Esophagus squamous epithelium (tissue), 5 donors: ENCODE data around the gene SLCO2B1. TPM values are rescaled to one million over a fixed set of nuclear protein-coding genes. Genes with fewer than 3 reads are reported as not detected.

Experiments used
- DNase-seq: peaks from one replicate; lab custom pipeline; 2025; lab: John Stamatoyannopoulos, UW
- H3K27ac ChIP-seq, 4 donors: fragments of 200-600 bp; sonication (generic); one replicate each; pipeline ENCODE4 v1.5.1; 2016 to 2019; ENCODE audit warnings: mild to moderate bottlenecking in 1 of 4
- H3K27me3 ChIP-seq, 4 donors: fragments of 200-600 bp; sonication (generic); 1 replicate in 3 of 4; 2 replicates in 1 of 4; pipeline versions ENCODE4 v1.5.1 to v1.6.0; 2017 to 2021; ENCODE audit warnings: antibody characterized with exemption in 1 of 4
- H3K36me3 ChIP-seq, 3 donors: fragments of 200-600 bp; sonication (generic); one replicate each; pipeline ENCODE4 v1.5.1; 2016 to 2019
- H3K4me1 ChIP-seq, 3 donors: fragments of 200-600 bp; sonication (generic); one replicate each; pipeline ENCODE4 v1.5.1; 2017 to 2019
- H3K4me3 ChIP-seq, 4 donors: fragments of 200-600 bp; sonication (generic); 1 replicate in 3 of 4; 2 replicates in 1 of 4; pipeline ENCODE4 v1.5.1; 2016 to 2019; ENCODE audit warnings: mild to moderate bottlenecking in 2 of 4, moderate library complexity in 1 of 4
- H3K9me3 ChIP-seq, 3 donors: fragments of 200-600 bp; sonication (generic); one replicate each; pipeline ENCODE4 v1.5.1; 2016 to 2019
- CTCF ChIP-seq, 6 experiments: fragments of 450-650 bp in 4 of 6; fragments of 200-600 bp in 2 of 6; sonication (generic) in 2 of 6; IDR thresholded peaks; one replicate each; pipeline ENCODE4 v1.5.1; 2016 to 2019; ENCODE audit warnings: antibody characterized with exemption in 6 of 6, mild to moderate bottlenecking in 4 of 6, moderate library complexity in 4 of 6
- POLR2A ChIP-seq, 4 donors: fragments of 450-650 bp; IDR thresholded peaks; one replicate each; pipeline ENCODE4 v1.6.1; 2017; ENCODE audit warnings: antibody characterized with exemption in 4 of 4, mild to moderate bottlenecking in 4 of 4, moderate library complexity in 3 of 4
- WGBS, 2 donors: methylation state at CpG; one replicate each; pipeline ENCODE4 v1.1.5; 2018; 5-methylcytosine and 5-hydroxymethylcytosine counted together
- intact Hi-C: fragments of 100-400 bp; cut with DNase I; formaldehyde crosslinking; loops from one replicate; pipeline ENCODE4 v1.15.0; 2022
- total RNA-seq, 4 donors: library from RNA; depleted of rRNA; stranded (reverse); fragments of >200 nt; gene quantifications; one replicate each; pipeline ENCODE4 v1.1.0, GENCODE V29; 2016
- donor health status: DM: yes; HTN: yes; CAD: no.

Gene SLCO2B1
- total RNA-seq, 4 donors from 2014 or later, result 3.6 to 35.7 (median 16.1) TPM

DNA sequence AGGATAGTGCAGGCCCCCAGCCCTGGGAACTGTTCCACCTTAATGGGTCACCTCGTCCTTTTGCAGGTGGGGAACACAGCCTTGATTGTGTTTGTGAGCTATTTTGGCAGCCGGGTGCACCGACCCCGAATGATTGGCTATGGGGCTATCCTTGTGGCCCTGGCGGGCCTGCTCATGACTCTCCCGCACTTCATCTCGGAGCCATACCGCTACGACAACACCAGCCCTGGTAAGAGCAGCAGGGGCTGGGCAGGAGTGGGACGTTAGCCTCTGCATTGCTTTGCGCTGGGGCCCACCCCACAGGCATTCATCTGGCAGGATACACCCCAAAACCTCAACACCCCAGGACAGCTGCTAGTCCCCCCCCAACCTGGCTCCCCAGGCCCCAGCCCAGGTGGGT is 14.8 kb downstream of the SLCO2B1 start:
- H3K4me1 ChIP-seq, result peaks cover 0 to 23% (median 0%) of the 10 kb centered on the region in 3 donors
- no peaks in the 10 kb centered on the region for H3K9me3 ChIP-seq
- WGBS, 2 donors, result 75 to 97% methylated on average over 2 to 4 of the region's 11 CpGs
- no peak overlapping the region for H3K27ac ChIP-seq
- peaks cover 0 to 15% (median 0%) of the 10 kb centered on the region in 3 donors for H3K36me3 ChIP-seq
- no peaks in the 10 kb centered on the region for H3K27me3 ChIP-seq
- DNase-seq, result no peak
- intact Hi-C loops, result no loop called here
- no peak overlapping the region for H3K4me3 ChIP-seq
- TF ChIP-seq POLR2A (IDR thresholded peaks at IDR 0.05), result no peak
- TF ChIP-seq CTCF (IDR thresholded peaks at IDR 0.05), result no peak

GRCh38 chr11:75166791-75167190 is 15.9 kb downstream of the SLCO2B1 start:
- intact Hi-C loops, result no loop called here
- DNase-seq, result no peak

DNA sequence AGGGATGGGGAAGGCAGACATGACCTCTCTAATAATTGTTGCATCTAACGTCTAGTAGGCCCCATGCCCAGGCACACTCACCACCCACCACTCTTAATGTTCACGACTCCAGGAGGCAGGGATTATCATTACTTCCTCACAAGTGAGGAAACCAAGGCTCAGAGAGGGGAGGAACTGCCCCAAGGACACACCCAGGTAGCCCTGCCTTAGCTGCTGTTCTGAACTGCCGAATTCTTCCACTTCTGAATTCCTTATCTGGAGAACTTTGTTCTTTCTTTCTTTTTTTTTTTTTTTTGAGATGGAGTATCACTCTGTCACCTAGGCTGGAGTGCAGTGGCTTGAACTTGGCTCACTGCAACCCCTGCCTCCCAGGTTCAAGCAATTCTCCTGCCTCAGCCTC is 16.7 kb downstream of the SLCO2B1 start:
- H3K27me3 ChIP-seq, result no peaks in the 10 kb centered on the region
- H3K9me3 ChIP-seq, result no peaks in the 10 kb centered on the region
- TF ChIP-seq POLR2A (IDR thresholded peaks at IDR 0.05) (no peak), CTCF (IDR thresholded peaks at IDR 0.05) (no peak)
- H3K27ac ChIP-seq, result no peak overlapping the region
- no peak for DNase-seq
- no peak overlapping the region for H3K4me3 ChIP-seq
- 71 to 77% methylated on average over 3 of the region's 3 CpGs for WGBS, 2 donors
- intact Hi-C loops, result no loop called here
- peaks cover 0 to 15% (median 0%) of the 10 kb centered on the region in 3 donors for H3K36me3 ChIP-seq
- H3K4me1 ChIP-seq, result peaks cover 0 to 16% (median 0%) of the 10 kb centered on the region in 3 donors

More at GRCh38 chr11:75166791-75167190, 15.9 kb downstream of the SLCO2B1 start:
- 83 to 85% methylated on average over 1 to 3 of the region's 3 CpGs for WGBS, 2 donors
- H3K27ac ChIP-seq, result no peak overlapping the region
- TF ChIP-seq POLR2A (IDR thresholded peaks at IDR 0.05) (no peak), CTCF (IDR thresholded peaks at IDR 0.05) (no peak)
- no peaks in the 10 kb centered on the region for H3K9me3 ChIP-seq
- H3K27me3 ChIP-seq, result no peaks in the 10 kb centered on the region
- H3K36me3 ChIP-seq, result peaks cover 0 to 15% (median 0%) of the 10 kb centered on the region in 3 donors
- no peak overlapping the region for H3K4me3 ChIP-seq
- H3K4me1 ChIP-seq, result peaks cover 0 to 21% (median 0%) of the 10 kb centered on the region in 3 donors

DNA sequence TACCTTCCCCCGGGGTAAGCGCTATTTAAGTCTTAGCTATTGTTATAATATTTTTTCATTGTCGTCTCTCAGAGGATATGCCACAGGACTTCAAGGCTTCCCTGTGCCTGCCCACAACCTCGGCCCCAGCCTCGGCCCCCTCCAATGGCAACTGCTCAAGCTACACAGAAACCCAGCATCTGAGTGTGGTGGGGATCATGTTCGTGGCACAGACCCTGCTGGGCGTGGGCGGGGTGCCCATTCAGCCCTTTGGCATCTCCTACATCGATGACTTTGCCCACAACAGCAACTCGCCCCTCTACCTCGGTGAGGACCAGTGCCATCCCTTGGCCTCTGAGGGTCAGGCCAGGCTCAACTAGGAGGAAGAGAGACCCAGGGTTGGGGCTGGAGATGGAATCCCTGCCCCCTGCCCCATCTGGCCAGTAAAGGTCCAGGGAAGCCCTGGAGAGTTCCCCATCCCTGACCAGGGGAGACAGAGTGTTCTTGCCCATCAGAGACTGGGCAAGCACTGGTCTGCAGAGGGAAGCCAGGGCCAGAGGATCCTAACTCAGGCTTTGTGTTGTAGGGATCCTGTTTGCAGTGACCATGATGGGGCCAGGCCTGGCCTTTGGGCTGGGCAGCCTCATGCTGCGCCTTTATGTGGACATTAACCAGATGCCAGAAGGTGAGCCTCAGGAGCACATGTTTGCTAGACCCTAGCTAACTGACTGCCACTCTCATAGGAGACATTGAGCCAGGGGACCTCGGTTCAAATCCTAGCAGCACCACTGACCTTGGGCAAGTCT is 18.4 kb downstream of the SLCO2B1 start:
- no peak for TF ChIP-seq POLR2A (IDR thresholded peaks at IDR 0.05)
- TF ChIP-seq CTCF (IDR thresholded peaks at IDR 0.05), result no peak
- Histone ChIP-seq H3K27ac (no peak overlapping the region), H3K9me3 (no peaks in the 10 kb centered on the region), H3K27me3 (no peaks in the 10 kb centered on the region), H3K4me3 (no peak overlapping the region), H3K4me1 (peaks cover 0 to 10% (median 0%) of the 10 kb centered on the region in 3 donors), H3K36me3 (peaks cover 0 to 22% (median 0%) of the 10 kb centered on the region in 3 donors)
- 67 to 79% methylated on average over 5 to 7 of the region's 13 CpGs for WGBS, 2 donors
- intact Hi-C loops, result no loop called here
- no peak for DNase-seq

- no peaks in the 10 kb centered on the region for H3K27me3 ChIP-seq
- H3K4me1 ChIP-seq, result peaks cover 0 to 16% (median 0%) of the 10 kb centered on the region in 3 donors
- DNase-seq, result no peak
- no peak overlapping the region for H3K4me3 ChIP-seq
- intact Hi-C loops, result no loop called here
- no peaks in the 10 kb centered on the region for H3K9me3 ChIP-seq
- 76 to 81% methylated on average over 7 to 8 of the region's 18 CpGs for WGBS, 2 donors
- H3K36me3 ChIP-seq, result peaks cover 0 to 22% (median 0%) of the 10 kb centered on the region in 3 donors
- H3K27ac ChIP-seq, result no peak overlapping the region
- TF ChIP-seq POLR2A (IDR thresholded peaks at IDR 0.05) (no peak), CTCF (IDR thresholded peaks at IDR 0.05) (no peak)
Measured at GRCh38 chr11:75170516-75171201, 19.8 kb downstream of the SLCO2B1 start.
